HG02852 (cell line): Measurements from ENCODE around the gene DYNAP.

Source experiments
- ATAC-seq: cut with Tn5 transposase; IDR thresholded peaks from one replicate; pipeline ENCODE4 v1.9.1; 2021; ENCODE audit warnings: mild to moderate bottlenecking, moderate library complexity; ENCODE audit not compliant: unreplicated experiment

The DYNAP gene, protein sequence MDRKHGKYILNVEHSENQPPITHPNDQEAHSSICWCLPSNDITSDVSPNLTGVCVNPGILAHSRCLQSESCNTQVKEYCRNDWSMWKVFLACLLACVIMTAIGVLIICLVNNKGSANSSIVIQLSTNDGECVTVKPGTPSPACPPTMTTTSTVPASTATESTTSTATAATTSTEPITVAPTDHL

DNA sequence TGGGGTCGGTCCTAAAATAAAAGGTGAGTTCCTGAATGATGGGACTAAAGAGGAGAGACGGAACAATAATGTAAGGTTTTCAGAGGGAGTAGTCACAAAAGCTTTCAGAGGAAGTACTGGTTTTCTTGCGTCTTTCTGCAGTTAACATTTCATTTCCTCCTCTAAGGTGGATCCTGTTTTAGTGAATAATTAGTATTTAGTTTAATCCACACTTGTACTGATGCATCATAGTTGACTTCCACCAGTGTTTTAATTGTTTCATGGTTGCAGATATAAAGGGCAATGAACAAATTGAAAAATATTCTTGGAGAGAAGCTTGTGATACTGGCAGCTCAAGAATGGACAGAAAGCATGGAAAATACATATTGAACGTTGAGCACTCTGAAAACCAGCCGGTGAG is at the start of gene DYNAP:
TSS of gene DYNAP (plus strand) at position 301 of the 400 bp plus-strand sequence. CDS start at position 339, 38 bp downstream.
- ATAC-seq: no peak

DNA sequence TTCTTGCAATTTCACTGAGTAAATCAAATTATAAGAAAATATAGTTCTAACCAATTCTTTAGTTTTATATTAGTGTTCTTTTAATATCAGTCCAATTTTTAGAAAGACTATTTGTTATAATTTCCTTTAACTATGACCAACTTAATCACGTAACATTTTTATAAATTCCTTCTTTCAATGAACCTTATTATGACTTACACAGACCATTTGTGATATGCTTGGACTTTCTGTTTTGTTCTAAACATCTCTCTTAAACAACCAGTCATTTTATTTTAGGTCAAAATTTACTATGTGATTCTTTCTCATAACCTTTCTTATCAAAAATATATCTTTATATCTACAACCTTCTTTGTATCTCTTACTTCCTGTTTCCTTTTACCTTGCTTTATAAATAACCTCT is 39.5 kb upstream of the DYNAP start:
- ATAC-seq: no peak

DNA sequence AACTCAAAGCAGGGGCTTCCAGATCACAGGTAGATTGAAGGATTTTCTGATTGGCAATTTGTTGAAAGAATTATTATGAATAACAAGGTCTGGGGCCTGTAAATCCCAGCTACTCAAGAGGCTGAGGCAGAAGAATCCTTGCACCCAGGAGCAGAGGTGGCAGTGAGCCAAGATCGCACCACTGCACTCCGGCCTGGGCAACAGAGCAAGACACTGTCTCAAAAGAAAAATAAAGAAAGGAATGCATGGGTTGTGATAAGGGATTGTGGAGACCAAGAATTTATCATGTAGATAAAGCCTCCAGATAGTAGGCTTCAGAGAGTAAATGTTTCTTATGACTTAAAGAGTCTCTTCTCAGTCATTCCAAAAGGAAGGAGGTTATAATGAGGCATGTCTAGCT is 35.8 kb upstream of the DYNAP start:
- no peak for ATAC-seq

DNA sequence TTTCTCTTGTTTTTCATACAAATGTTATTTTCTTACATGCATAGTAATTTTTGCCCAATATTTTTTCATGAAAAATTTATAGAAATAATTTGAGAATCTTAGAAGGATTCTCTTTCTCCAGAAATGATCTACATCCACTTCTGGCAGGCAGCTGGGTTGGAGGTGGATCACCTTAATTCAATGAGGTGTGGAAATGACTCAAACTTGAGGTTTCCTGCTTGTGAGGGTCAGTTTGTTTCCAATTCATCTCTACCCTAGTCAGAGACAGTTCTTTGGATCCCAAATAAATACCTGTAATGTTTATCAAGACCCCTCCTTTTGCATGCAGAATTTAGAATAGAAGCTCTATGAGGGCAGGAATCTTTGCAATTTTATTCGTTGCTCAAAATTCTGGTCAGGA is 35.0 kb upstream of the DYNAP start:
- ATAC-seq: no peak

DNA sequence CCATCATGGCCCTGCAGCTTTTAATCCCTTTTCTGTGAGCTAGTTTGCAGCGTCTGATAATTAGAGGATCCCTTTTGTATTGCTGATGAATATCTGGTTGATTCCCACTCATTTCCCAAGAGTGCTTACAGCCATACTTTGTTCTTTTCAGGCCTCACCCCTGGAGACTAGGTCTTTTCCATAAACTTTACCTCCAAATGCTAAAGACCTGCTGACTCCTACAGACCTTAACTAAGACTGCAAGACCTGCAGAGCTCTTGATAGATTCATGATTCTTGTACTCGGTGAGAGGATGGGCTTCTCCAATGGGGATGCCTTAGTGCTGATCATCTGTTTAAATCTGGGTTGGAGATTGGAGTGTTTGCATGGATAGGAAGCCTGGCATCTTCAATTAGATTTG is 33.1 kb upstream of the DYNAP start:
- ATAC-seq: no peak

GRCh38 chr18:54558609-54559585 is 32.1 kb upstream of the DYNAP start:
- no peak for ATAC-seq

GRCh38 chr18:54561706-54562267 is 29.3 kb upstream of the DYNAP start:
- ATAC-seq: no peak

DNA sequence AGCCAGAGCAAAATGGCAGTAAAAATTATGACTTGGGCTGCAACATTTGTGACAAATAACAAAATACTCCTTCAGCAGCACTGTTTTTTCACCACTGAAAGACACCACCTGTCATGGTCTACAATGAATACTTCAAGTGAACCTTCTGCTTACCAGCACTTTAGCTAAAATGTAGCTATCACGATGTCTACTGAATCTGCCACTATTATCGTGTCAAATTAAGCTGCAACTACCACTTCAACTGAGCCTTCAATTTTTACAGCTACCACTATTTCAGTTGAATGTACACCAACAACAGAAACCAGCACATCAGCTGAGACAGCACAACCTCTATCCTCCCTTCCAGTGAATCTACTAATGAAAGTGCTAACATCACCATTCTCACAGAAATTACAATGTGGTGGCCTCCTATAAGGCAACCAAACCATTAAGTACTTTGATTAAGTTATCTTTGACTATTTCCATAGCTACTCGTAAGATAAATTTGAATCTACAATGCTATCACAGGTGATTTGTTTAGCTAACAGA is 10.8 kb upstream of the DYNAP start:
- no peak for ATAC-seq

GRCh38 chr18:54584065-54584464 is 7.0 kb upstream of the DYNAP start:
- no peak for ATAC-seq

GRCh38 chr18:54585743-54586142 is 5.3 kb upstream of the DYNAP start:
- ATAC-seq: no peak

DNA sequence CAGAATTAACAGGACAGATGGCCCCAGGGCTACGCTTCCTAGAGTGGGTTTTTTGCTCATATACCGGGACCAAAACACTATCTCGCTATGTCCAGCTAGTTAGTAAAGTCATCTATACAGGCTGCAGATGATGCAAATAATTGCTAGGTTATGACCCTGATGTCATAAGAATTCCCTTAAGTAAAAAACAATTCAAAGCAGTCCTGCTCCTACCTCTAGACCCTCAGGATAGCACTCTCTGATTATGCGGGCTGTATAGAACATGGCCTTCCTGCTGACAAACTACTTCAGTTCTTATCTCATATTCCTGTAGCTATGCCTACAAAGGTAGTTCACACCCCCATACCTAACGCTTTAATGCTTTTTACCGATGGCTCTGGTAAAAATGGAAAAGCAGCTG is 13.2 kb downstream of the DYNAP start:
- ATAC-seq: no peak

- no peak for ATAC-seq
Observed at GRCh38 chr18:54606835-54607212, 15.8 kb downstream of the DYNAP start.

GRCh38 chr18:54607213-54608027 is 16.4 kb downstream of the DYNAP start:
- ATAC-seq: no peak

- ATAC-seq: no peak
Observed at GRCh38 chr18:54608028-54608642, 17.1 kb downstream of the DYNAP start.

GRCh38 chr18:54611816-54612215 is 20.8 kb downstream of the DYNAP start:
- no peak for ATAC-seq

GRCh38 chr18:54612237-54612636 is 21.2 kb downstream of the DYNAP start:
- no peak for ATAC-seq

DNA sequence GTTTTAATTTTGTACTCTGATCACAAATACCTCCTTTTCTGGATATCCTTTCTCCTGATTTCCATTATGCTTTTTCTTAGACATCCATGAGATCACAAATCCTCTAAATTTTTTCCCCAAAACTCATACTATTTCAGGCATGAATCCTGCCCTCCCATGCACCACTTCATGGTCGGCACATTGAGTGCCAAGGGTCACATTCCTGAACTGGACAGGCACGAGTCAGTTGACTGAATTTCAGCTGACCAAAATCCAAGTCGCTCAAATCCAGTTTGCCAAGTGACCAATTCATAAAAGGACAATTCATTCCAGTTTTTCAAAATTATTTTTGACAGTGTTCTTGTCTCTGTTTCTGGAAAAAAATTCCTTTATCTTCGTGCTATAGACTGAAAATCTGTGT is 22.1 kb downstream of the DYNAP start:
- no peak for ATAC-seq

DNA sequence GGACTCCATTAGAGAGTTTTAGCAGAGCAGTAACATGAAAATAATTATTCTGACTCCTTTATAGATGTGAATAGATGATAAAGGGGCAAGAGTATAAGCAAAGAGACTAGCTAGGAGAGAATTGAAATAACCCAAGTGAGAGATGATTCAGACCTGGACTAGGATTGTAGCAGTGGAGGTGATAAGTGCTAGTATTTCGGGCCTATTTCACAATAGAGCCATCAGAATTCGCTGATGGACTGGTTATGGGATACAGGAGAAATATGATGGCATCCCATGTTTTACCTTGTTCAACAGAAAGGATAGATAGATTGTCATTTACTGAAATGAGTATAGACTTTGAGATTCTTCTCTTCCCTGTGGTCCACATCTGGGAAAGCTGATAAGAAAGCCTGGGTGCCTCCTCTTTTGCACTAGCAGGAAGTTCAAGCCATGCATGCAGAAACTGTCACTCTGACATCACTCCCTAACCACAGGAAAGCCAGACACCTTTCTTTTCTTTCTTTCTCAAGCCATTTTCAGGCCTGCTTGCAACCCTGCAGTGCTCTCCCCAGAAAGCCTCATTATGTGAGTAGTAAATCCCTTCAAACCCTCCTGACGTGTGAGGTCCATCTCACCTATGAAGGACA is 25.3 kb downstream of the DYNAP start:
- peak; percentile 88 for ATAC-seq

DNA sequence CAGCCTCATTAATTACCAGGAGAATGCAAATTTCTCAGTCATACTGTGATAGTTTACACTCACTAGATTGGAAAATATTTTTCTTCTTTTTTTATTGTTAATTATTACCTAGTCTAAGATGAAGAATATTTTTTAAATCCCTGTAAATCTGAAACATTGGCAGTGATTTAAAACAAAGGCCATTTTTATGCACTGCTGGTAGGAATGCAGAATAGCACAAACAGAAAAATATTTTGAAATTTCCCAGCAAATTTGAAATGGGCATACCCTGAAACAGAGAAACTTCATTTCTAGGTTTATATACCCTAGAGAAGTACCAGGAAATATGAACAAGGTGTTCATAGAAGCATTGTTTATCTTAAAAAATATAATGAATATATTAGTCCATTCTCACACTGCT is 31.0 kb downstream of the DYNAP start:
- no peak for ATAC-seq

DNA sequence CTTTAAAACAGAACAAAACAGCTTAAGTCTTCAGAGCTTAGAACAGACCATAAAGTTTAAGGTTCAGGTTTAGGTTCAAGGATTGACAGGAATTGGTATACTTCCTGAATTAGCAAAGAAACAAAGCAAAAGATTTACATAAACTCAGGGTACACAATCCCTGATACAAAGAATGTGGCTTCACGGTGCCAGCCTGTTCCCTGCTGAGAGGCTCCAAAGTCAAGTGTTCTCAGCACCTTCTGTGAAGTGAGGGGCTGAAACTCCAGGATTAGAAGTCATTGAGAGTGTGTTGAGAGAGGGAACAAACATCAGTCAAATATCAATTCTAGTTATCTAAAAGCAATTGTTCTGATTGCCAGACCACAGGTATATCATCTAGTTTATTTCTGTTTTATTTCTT is 35.7 kb downstream of the DYNAP start:
- no peak for ATAC-seq
